Vagina (tissue), 2 donors: ENCODE results near the gene CNTN1.

Experiments used
- POLR2A ChIP-seq, 2 donors: fragments of 450-650 bp; IDR thresholded peaks; one replicate each; pipeline ENCODE4 v1.6.1; 2017; ENCODE audit warnings: antibody characterized with exemption in 2 of 2, mild to moderate bottlenecking in 2 of 2, moderate library complexity in 2 of 2
- POLR2AphosphoS5 ChIP-seq, 2 donors: sonication (generic); formaldehyde crosslinking; IDR thresholded peaks; one replicate each; pipeline ENCODE4 v1.9.0; 2017; ENCODE audit warnings: antibody characterized with exemption in 2 of 2, mild to moderate bottlenecking in 2 of 2, low read depth in 1 of 2; ENCODE audit not compliant: insufficient read depth in 1 of 2
- TF ChIP-seq, protein P1 (sequence below), 3 experiments: fragments of 450-650 bp in 2 of 3; fragments of 200-600 bp in 1 of 3; sonication (generic) in 1 of 3; IDR thresholded peaks; one replicate each; pipeline ENCODE4 v1.5.1; 2017 to 2019; ENCODE audit warnings: antibody characterized with exemption in 3 of 3, mild to moderate bottlenecking in 2 of 3, moderate library complexity in 2 of 3

DNA sequence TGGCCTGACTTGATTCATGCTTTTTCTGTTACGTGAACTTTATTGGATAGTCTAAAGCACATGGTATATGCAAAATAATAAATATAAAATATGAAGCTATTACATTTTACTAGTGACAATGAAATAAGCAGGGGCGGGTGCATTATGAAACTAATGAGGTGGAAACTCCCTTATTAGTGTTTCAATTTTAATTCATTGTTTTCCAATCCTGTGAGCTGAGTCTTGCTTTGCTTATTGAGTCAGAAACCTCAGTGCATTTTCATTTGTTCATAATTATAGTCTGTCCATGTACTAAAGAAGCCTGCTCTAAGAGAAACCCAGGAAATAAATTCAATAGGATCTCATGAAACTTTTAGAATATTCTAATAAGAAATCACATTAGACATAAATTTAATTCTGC is 78.5 kb downstream of the CNTN1 start:
- TF ChIP-seq, protein P1, sequence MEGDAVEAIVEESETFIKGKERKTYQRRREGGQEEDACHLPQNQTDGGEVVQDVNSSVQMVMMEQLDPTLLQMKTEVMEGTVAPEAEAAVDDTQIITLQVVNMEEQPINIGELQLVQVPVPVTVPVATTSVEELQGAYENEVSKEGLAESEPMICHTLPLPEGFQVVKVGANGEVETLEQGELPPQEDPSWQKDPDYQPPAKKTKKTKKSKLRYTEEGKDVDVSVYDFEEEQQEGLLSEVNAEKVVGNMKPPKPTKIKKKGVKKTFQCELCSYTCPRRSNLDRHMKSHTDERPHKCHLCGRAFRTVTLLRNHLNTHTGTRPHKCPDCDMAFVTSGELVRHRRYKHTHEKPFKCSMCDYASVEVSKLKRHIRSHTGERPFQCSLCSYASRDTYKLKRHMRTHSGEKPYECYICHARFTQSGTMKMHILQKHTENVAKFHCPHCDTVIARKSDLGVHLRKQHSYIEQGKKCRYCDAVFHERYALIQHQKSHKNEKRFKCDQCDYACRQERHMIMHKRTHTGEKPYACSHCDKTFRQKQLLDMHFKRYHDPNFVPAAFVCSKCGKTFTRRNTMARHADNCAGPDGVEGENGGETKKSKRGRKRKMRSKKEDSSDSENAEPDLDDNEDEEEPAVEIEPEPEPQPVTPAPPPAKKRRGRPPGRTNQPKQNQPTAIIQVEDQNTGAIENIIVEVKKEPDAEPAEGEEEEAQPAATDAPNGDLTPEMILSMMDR (IDR thresholded peaks at IDR 0.05) = no peak
- no peak for TF ChIP-seq POLR2AphosphoS5 (IDR thresholded peaks at IDR 0.05; ENCODE audit: insufficient read depth in 1 of 2, low read depth in 1 of 2)
- TF ChIP-seq POLR2A (IDR thresholded peaks at IDR 0.05) = no peak
